ENCODE measurements around the gene DHX30.

- TF ChIP-seq CTCF (IDR thresholded peaks at IDR 0.05) (no peak), SIN3A (IDR thresholded peaks at IDR 0.05; ENCODE audit: borderline replicate concordance, insufficient read depth, low read depth, low read length) (no peak), TCF7L2 (IDR thresholded peaks at IDR 0.05; ENCODE audit: low read depth, low read length) (no peak), POLR2AphosphoS5 (IDR thresholded peaks at IDR 0.05; ENCODE audit: low read depth, low read length) (no peak)
These were observed 64.6 kb downstream of the DHX30 start for GRCh38 chr3:47867451-47868044.
